Melanocyte of skin (primary cell): ENCODE results near the gene RNF187. TPM values are rescaled to one million over a fixed set of nuclear protein-coding genes. Genes with fewer than 3 reads are reported as not detected.

Experiments used
- small RNA-seq, 2 donors: library from RNA; depleted of rRNA; stranded (forward); fragments of <200 nt; gene quantifications; one replicate each; pipeline ENCODE3, GENCODE V24; 2012
- total RNA-seq, 2 donors: library from RNA; depleted of rRNA; stranded (reverse); fragments of >200 nt; gene quantifications; 2 replicates each; pipeline ENCODE4 v1.2.3, GENCODE V29; 2012

The RNF187 gene
- 10 to 100 TPM; 41.3 to 49.0 TPM for total RNA-seq

DNA sequence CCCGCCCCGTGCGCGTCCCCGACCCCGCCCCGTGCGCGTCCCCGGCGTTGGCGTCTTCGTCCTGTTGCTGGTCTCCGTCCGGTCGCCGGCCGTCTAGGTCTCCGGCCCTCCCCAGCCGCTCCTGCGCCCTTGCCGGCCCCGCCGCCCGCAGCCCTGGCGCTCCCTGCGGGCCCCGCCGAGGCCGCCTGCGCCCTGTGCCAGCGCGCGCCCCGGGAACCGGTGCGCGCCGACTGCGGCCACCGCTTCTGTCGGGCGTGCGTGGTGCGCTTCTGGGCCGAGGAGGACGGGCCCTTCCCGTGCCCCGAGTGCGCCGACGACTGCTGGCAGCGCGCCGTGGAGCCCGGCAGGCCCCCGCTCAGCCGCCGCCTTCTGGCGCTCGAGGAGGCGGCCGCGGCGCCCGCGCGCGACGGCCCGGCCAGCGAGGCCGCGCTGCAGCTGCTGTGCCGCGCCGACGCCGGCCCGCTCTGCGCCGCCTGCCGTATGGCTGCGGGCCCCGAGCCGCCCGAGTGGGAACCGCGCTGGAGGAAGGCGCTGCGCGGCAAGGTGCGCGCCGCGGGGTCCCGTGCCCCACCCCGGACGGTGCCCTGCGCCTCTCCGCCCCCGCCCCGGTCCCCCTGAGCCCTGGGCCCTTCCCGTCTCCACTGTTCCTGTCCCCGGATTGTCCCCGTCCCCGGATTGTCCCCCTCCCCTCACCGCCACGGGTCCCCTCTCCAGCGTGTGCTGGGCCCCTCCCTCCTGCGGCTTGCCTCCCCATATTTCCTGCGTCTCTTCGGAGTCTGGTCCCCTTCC is at the start of gene RNF187:
Gene RNF187, plus strand, starts transcription at position 47 of the 789 bp plus-strand sequence.

Small RNA genes within 50 kb of the gene (small RNA-seq; reads per million reads assigned to genes)
- 0 reads per million in 2 donors for gene MIR4666A

Other genes starting within 250 kb of the RNF187 start
- gene TRIM11, start 80.5 kb upstream of the RNF187 start, total RNA-seq = 10 to 100 TPM; 20.0 to 23.0 TPM
- under 1 TPM; 0.67 to 0.69 TPM for gene TRIM17, start 70.5 kb upstream of the RNF187 start, total RNA-seq
- gene RHOU, start 248.1 kb downstream of the RNF187 start, total RNA-seq = under 1 TPM; under 0.01 to 0.34 TPM